Memory B cell (primary cell): ENCODE measurements around the gene IRF1.

Experiments
- ATAC-seq: fragments of 150-1000 bp; cut with Tn5 transposase; 2 replicates; pipeline ENCODE4 v1.10.0; 2021; ENCODE audit warnings: low read depth, mild to moderate bottlenecking, moderate library complexity
- DNase-seq, 2 donors: peaks; one replicate each; pipeline ENCODE4 v3.0.0; 2022; ENCODE audit warnings: low spot score in 2 of 2
- H3K27ac Mint-ChIP-seq: one replicate; pipeline ENCODE4 v1.8.0; 2022; ENCODE audit warnings: mild to moderate bottlenecking, moderate library complexity, mixed read lengths
- H3K27me3 Mint-ChIP-seq: one replicate; pipeline ENCODE4 v1.8.0; 2022; ENCODE audit warnings: mixed read lengths
- H3K36me3 Mint-ChIP-seq: one replicate; pipeline ENCODE4 v1.8.0; 2022; ENCODE audit warnings: mild to moderate bottlenecking, mixed read lengths
- H3K4me1 Mint-ChIP-seq: one replicate; pipeline ENCODE4 v1.8.0; 2022; ENCODE audit warnings: mixed read lengths
- H3K4me3 Mint-ChIP-seq: one replicate; pipeline ENCODE4 v1.8.0; 2022; ENCODE audit warnings: mild to moderate bottlenecking, moderate library complexity, mixed read lengths
- H3K9me3 Mint-ChIP-seq: one replicate; pipeline ENCODE4 v1.8.0; 2022; ENCODE audit warnings: mixed read lengths

Gene IRF1

DNA sequence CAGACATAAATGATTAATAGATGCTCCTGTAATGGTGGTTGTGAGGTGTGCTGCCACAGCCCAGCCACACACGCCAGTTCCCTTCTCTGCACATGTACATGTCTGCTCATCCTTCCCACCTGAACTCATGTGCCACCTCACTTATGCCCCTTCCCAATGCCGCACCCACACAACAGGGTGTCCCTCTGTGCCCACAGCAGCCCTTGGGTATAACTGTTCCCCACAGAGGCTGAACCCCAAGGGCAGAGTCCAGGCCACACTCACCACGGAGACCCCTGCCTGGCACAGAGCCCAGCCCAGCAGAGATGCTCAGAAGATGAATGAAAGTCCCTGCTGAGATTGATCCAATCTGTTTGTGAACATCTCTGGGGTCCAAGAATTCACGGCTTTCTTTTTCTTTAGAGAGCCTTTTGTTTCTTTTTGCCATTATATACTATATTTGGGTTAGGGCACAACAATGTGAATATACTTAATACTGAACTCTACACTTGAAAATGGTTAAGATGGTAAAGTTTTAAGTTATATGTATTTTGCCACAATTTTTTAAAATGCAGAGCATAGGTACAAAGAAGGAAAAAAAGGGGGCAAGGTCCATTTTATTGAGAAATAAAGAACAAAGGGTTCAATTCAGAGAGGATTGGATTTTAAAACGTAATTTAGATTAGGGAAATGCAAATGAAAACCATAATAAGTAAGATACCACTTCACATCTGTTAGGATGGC is 29.6 kb downstream of the IRF1 start:
- H3K9me3 Mint-ChIP-seq: no peaks in the 10 kb centered on the region
- no peak for ATAC-seq

DNA sequence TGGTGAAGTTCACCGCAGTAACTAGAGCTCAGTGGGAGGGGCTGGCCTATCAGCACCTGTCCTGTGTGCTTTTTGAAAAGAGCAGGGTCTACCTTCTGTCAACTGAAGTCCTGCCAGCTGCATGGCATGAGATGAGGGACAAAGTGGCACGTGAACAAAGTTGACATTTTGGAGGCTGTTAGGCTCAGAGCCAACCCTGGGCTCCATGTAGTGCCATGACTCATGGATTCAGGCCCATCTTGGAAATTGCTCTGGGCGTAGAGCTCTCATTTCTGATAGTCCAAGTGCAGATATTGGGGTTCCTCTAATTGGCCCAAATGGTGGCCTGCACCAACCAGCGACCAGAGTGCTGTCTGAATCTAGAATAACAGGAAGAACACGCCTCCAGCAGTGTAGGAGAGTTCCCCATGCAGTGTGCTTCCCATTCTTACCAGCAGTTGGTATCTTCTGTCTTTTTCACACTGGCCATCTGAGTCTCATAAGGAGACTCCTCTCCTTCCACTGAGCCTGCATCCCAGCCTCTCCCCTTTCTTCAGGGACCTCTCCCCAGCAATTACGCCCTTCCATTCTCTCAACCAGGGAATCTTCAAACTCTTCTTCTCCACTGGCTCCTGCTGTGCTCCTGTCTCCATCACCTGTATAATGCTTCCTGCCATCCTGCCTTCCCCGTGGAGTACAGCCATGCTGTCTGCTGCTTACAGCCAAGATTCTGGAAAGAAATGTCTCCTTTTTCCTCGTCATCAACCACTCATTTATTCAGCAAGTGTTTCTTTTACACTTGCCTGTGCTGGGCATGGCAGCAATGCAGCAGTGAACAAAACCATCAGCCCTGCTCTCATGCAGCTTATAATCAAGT is 30.4 kb downstream of the IRF1 start:
- Mint-ChIP-seq H3K36me3 (peaks cover 10% of the 10 kb centered on the region), H3K4me3 (peak overlapping the region; percentile 30), H3K4me1 (peaks cover 78% of the 10 kb centered on the region), H3K27me3 (no peaks in the 10 kb centered on the region), H3K27ac (peak overlapping the region; percentile 29), H3K9me3 (no peaks in the 10 kb centered on the region)
- DNase-seq (no peak), ATAC-seq (peak; percentile 27)

More for the DNA sequence above, 29.6 kb downstream of the IRF1 start:
- H3K36me3 Mint-ChIP-seq: peaks cover 10% of the 10 kb centered on the region
- peak overlapping the region; percentile 30 for H3K4me3 Mint-ChIP-seq
- no peak for DNase-seq
- H3K4me1 Mint-ChIP-seq: peaks cover 76% of the 10 kb centered on the region
- H3K27ac Mint-ChIP-seq: peak overlapping the region; percentile 29
- H3K27me3 Mint-ChIP-seq: no peaks in the 10 kb centered on the region

DNA sequence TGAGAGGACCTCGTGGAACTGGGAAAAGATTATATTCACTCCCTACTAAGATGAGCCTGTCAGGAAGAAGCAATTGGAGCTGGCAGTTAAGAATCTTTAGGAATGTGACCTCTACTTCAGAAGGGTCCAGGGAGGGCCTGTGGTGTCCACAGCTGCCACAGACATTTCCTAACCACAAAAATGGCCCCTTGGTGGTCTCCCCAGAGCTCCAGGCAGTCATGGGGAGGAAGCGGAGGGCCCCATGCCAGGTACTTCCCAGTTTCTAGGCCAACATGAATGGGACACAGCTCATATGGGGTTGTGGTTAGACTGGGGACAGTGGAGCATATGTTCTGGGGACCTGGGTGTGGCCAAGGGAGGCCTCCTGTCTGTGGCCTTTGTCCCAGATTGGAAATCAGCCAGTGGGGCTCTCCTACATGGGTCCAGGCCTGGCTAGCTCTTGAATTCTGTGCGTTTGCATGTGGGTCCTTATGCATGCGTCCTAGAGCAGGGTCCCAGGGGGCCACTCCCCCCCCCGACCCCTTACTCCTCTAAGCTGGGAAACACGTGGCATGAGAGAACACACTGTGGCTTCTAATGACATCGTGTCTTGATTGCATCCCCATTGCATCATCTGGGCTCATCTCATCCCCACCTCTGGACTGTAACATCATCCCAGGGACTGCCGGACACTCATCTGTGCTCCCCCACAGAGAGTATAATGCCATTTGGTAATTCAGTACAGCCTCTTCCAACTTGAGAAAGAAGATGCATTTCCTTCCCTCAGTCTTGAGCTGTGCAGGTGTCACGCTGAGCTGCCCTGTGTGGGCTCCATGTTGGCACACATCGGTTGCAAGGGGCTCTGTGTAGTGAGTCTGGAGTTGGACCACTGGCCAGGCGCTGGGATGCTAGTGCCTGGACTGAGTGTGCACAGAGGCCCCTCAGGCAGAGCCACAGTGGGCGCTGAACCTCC is 31.3 kb downstream of the IRF1 start:
- no peaks in the 10 kb centered on the region for H3K9me3 Mint-ChIP-seq
- peaks cover 12% of the 10 kb centered on the region for H3K36me3 Mint-ChIP-seq
- no peaks in the 10 kb centered on the region for H3K27me3 Mint-ChIP-seq
- ATAC-seq: no peak
- peak overlapping the region; percentile 57 for H3K4me3 Mint-ChIP-seq
- DNase-seq: no peak
- peaks cover 78% of the 10 kb centered on the region for H3K4me1 Mint-ChIP-seq
- peak overlapping the region; percentile 96 for H3K27ac Mint-ChIP-seq

DNA sequence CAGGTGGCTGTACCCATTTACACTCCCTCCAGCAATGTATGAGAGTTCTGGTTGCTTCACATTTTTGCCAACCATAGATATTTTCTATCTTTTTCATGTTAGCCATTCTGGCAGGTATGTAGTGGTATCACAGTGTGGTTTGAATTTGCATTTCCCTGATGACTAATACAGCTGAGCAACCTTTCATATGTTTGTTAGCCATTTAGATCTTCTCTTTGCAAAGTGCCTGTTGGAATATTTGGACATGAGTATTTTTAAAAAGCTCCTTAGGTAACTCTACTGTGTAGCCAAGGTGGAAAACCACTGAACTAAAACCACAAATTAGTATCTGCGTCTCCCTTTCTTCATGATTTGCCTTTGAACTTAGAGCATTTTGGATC is 31.9 kb downstream of the IRF1 start:
- Mint-ChIP-seq H3K4me3 (peak overlapping the region; percentile 57), H3K27me3 (no peaks in the 10 kb centered on the region), H3K4me1 (peaks cover 77% of the 10 kb centered on the region), H3K27ac (peak overlapping the region; percentile 96), H3K36me3 (peaks cover 18% of the 10 kb centered on the region), H3K9me3 (no peaks in the 10 kb centered on the region)
- DNase-seq (no peak), ATAC-seq (no peak)

DNA sequence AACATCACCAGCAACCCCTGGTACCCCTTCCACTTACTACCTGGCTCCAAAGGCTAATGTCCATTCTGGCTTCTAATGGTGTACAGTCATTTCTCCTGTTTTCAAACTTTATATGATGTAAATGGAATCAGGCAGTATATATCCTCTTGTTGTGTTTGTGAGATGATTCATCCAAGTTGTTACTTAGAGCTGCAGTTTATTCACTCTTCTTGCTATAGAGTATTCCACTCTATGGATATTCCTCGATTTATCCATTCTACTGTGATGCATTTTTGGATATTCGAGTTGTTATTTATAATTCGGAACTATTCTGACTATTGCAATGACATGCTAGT is 32.4 kb downstream of the IRF1 start:
- no peak for DNase-seq
- ATAC-seq: no peak
- peak overlapping the region; percentile 57 for H3K4me3 Mint-ChIP-seq
- peak overlapping the region; percentile 96 for H3K27ac Mint-ChIP-seq
- H3K4me1 Mint-ChIP-seq: peaks cover 77% of the 10 kb centered on the region
- H3K9me3 Mint-ChIP-seq: no peaks in the 10 kb centered on the region
- peaks cover 21% of the 10 kb centered on the region for H3K36me3 Mint-ChIP-seq
- no peaks in the 10 kb centered on the region for H3K27me3 Mint-ChIP-seq

DNA sequence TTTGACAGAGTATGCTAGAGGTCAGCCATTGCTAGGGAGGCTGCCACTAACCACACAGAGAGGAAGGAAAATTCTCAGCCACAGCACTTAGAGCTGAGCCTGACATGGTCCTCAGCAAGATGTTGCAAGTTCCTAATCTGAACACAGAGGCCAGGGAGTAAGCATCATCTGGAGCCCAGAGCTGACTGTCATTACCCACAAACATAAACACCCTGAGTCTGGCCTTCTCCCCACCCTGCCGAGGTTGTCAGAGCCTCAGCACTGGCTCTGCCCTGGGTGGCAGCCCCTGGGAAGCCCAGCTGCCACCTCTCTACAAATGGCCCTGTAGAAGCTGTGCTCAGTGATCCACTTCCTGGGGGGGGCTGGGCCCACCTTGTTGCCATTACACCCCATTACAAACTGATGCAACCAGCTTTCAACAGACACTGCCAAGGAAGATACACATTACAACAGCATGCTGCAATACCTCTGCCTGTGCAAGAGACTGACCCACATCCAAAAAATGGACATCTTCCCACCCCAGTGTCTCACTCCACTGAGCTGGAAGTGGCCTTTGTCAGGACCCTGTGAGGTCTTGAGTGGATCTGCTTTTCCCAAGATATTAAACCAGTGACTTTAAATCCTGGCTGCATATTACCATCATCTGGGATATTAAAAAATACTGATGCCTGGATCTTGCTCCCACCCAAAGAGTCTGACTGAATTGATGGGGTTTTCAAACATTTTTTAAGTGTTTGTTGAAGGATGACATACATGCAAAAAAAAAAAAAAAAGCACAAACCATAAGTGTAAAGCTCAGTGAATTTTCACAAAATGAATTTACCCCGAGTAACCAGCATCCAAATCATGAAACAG is 33.0 kb downstream of the IRF1 start:
- peak overlapping the region; percentile 72 for H3K4me3 Mint-ChIP-seq
- H3K36me3 Mint-ChIP-seq: peaks cover 26% of the 10 kb centered on the region
- ATAC-seq (no peak), DNase-seq (no peak)
- H3K9me3 Mint-ChIP-seq: no peaks in the 10 kb centered on the region
- H3K27me3 Mint-ChIP-seq: no peaks in the 10 kb centered on the region
- H3K27ac Mint-ChIP-seq: peak overlapping the region; percentile 96
- peaks cover 80% of the 10 kb centered on the region for H3K4me1 Mint-ChIP-seq

DNA sequence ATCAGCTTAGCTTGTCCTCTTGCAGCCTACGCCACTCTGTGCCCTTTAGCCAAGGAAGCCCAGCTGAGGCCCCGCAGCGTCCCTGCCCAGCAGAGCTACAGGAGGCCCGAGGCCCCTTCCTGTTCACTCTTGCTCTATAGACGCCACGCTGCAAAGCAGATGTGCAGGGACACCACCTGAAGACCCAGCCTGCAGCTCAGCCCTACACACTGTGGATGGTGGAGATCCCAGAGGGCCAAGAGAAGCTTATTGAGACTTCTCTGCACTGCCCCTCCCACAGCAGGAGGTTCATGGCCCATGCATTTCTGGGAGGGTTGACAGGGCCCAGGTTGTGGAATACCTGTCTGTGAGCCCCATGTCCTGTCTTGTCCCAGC is 33.6 kb downstream of the IRF1 start:
- ATAC-seq: peak; percentile 14

DNA sequence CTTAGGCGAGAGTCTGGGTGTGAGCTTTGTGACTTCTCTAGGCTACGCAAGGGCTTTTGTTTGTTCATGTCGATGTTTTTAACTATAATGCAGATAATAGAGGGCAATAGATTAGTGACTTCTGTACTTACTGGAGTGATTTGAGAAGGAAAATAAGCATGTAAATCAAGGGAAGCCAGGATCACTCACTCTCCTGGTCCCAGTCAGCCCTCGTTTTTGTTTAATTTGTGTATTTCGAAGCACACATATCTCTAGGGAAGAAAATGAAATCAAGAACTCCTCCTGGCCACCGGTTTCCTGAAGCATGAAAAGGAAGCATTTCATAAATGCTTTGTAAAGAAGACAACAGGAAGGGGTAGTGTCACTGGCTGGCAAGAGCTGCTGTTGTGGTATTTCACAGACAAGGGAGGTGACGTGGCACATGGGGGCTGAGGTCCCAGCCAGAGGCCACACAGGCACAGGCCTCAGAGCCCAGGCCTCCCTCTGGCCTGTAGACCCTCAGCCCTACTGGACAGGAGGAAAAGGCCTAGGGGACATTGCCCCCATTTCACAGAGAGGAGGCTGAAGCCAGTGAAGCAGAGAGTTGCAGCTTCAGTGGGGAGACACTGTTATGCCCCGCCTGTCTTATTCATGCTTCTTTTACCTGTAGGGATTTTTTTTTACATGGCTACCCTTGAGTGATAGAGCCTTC is 34.1 kb downstream of the IRF1 start:
- H3K36me3 Mint-ChIP-seq: peaks cover 26% of the 10 kb centered on the region
- peak overlapping the region; percentile 96 for H3K27ac Mint-ChIP-seq
- H3K9me3 Mint-ChIP-seq: no peaks in the 10 kb centered on the region
- H3K4me3 Mint-ChIP-seq: peak overlapping the region; percentile 72
- ATAC-seq (peak; percentile 87), DNase-seq (peak; percentile 64 to 72)
- H3K27me3 Mint-ChIP-seq: no peaks in the 10 kb centered on the region
- H3K4me1 Mint-ChIP-seq: peaks cover 80% of the 10 kb centered on the region

More for the DNA sequence above, 33.6 kb downstream of the IRF1 start:
- Mint-ChIP-seq H3K9me3 (no peaks in the 10 kb centered on the region), H3K27me3 (no peaks in the 10 kb centered on the region), H3K27ac (peak overlapping the region; percentile 96), H3K36me3 (peaks cover 28% of the 10 kb centered on the region), H3K4me1 (peaks cover 82% of the 10 kb centered on the region), H3K4me3 (peak overlapping the region; percentile 72)
- DNase-seq: no peak

DNA sequence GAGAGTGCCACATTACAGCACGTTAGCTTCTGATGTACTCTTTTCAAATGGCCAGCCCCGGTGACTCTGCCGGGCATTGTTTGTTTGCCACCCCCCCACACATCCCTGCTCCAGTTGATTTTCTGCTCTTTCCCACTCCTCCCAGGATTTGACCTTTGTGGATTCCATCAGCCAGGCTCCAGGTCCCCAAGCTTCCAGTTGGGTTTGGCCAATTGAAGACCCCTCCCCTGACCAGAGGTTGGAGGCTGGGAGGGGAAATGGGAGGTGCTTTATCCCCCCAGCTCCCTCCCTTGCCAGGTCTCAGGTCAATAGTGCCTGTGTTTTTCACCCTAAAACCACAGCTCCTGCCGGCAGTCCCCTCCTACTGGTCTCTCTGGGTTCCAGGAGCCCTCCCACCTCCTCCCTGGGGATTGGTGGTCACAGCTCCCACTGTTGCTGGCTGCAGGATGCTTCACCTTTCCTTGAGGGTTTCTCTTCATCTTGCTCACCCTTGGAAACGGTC is 34.9 kb downstream of the IRF1 start:
- Mint-ChIP-seq H3K4me3 (peak overlapping the region; percentile 72), H3K27ac (peak overlapping the region; percentile 96), H3K36me3 (peaks cover 26% of the 10 kb centered on the region), H3K27me3 (no peaks in the 10 kb centered on the region), H3K9me3 (no peaks in the 10 kb centered on the region), H3K4me1 (peaks cover 73% of the 10 kb centered on the region)
- DNase-seq (no peak), ATAC-seq (no peak)

DNA sequence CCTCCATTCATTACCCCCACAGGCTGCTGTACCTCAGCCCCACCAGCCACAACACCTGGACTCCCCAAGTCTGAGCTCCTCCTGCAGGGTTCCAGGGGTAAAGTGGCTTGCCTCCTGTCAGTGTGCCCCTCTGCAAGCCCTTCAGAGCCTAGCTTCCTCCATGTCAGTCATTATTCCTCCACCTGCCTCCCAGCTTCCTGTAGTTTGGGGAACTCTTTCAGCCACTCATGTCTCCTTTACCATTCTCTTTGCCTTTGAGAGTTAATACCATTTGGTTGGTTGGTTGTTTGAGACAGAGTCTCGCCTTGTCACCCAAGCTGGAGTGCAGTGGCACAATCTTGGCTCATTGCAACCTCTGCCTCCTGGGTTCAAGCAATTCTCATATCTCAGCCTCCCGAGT is 36.2 kb downstream of the IRF1 start:
- H3K27me3 Mint-ChIP-seq: no peaks in the 10 kb centered on the region
- peaks cover 60% of the 10 kb centered on the region for H3K4me1 Mint-ChIP-seq
- peaks cover 26% of the 10 kb centered on the region for H3K36me3 Mint-ChIP-seq
- no peak for DNase-seq
- H3K9me3 Mint-ChIP-seq: no peaks in the 10 kb centered on the region
- H3K27ac Mint-ChIP-seq: peak overlapping the region; percentile 96
- no peak for ATAC-seq
- H3K4me3 Mint-ChIP-seq: no peak overlapping the region

DNA sequence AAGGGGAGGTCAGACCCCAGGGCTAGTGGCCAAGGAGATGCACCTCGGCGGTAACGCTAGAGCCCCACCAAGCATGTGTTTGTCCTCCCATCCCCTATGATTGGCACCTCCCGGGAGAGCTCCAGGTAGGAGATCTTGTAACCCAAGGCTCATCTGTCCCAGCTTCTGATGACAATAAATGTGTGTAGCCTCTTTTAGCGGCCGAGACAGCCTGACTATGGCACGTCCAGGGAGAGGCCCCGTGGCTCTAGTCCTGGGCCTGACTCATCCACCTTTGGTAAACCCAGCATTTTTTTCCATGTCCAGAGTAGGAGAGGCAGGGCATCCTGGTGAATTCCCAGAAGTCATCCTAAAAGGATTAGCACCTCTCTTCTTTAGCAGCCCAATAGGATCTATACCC is 39.2 kb downstream of the IRF1 start:
- DNase-seq (no peak), ATAC-seq (no peak)
- Mint-ChIP-seq H3K36me3 (peaks cover 41% of the 10 kb centered on the region), H3K27me3 (no peaks in the 10 kb centered on the region), H3K4me1 (peaks cover 62% of the 10 kb centered on the region), H3K27ac (no peak overlapping the region), H3K4me3 (no peak overlapping the region), H3K9me3 (no peaks in the 10 kb centered on the region)

DNA sequence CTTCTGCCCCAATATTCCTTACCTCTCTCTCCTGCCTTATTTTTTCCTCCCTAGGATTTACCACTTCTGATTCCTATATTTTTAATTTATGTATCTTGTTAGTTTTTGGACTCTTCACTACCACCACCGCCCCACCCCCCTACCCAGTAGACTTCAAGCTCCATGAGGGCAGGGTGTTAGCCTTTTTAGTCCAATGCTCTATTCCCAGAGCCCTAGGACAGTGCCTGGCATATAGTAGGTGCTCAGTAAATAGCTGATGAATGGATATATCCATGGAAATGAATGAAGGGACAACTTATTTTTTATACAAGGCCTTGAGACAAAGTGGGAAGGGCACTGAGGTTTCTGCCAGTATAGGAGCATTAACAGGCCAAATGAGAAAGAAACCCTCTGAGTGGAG is 41.5 kb downstream of the IRF1 start:
- H3K27ac Mint-ChIP-seq: peak overlapping the region; percentile 81
- H3K4me1 Mint-ChIP-seq: peaks cover 54% of the 10 kb centered on the region
- peaks cover 42% of the 10 kb centered on the region for H3K36me3 Mint-ChIP-seq
- no peaks in the 10 kb centered on the region for H3K9me3 Mint-ChIP-seq
- H3K27me3 Mint-ChIP-seq: no peaks in the 10 kb centered on the region
- H3K4me3 Mint-ChIP-seq: no peak overlapping the region
- ATAC-seq (no peak), DNase-seq (no peak)
